KOPT-K1 (cell line): ENCODE data around the gene ST8SIA4.
A peak's percentile ranks its signal among the peaks of the same experiment; 100 is the strongest.
"Not testable (repeated sequence)": the region's sequence is repeated elsewhere in the genome, so short reads cannot be mapped to it uniquely, and the experiment has no call there.

Source experiments
- H3K27ac ChIP-seq: fragments of 200-600 bp; sonication (generic); 2 replicates; pipeline ENCODE4 v1.5.1; 2016; ENCODE audit warnings: antibody characterized with exemption, mild to moderate bottlenecking, low read depth, low read length; ENCODE audit not compliant: poor library complexity, severe bottlenecking
- H3K36me3 ChIP-seq: fragments of 200-600 bp; sonication (generic); 2 replicates; pipeline ENCODE4 v1.5.1; 2017; ENCODE audit warnings: antibody characterized with exemption, mild to moderate bottlenecking, low read length, moderate library complexity; ENCODE audit not compliant: insufficient read depth
- H3K9me3 ChIP-seq: fragments of 200-600 bp; sonication (generic); 2 replicates; pipeline ENCODE4 v1.5.1; 2017; ENCODE audit warnings: antibody characterized with exemption, low read length, mild to moderate bottlenecking; ENCODE audit not compliant: insufficient read depth, poor library complexity, severe bottlenecking

The ST8SIA4 gene

DNA sequence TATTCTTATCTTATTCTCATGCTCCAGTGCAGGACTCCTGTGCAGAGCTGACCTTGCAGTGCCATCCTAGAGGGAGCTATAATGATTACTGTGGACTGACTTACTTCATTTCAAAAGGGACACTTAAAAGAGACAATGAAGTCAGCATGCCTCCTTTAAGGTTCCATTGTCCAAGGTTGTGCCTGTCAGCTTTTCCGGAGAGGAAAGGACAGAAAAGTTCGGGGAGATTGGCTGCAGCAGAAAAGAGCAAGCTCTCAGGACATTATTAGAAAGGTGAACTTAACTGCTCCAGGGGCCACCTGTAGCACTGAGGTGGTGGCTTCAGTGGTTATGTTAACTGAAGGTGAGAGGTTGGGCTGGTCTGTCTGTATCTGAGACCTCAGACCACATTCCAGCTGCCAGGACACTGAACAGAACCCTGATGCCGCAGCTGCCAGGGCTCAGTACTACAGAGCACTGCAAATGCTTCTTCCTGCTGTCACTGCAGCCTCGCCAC, 112.9 kb downstream of the ST8SIA4 start:
- H3K27ac ChIP-seq, result peak overlapping the region; percentile 4
- H3K9me3 ChIP-seq, result peaks cover 24% of the 10 kb centered on the region
- H3K36me3 ChIP-seq, result no peaks in the 10 kb centered on the region

DNA sequence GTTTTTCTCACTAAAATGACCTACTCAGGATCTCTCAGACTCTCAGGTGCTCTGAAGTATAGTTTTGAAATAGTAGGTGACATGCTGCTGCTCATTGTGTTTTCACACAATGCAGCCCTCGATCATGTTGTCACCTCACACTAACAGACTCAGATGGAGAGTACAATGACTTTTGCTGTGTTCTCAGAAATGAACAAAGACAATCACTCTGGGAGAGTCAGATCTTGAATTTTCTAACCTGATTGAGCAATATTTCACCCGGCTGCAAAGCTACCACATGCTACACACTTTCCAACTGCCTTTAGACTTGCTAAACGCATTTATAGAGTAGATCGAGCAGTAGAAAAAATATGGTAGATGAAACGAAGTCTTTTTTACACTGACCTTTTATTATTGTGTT, 113.4 kb downstream of the ST8SIA4 start:
- Histone ChIP-seq H3K27ac (no peak overlapping the region), H3K9me3 (peaks cover 21% of the 10 kb centered on the region), H3K36me3 (no peaks in the 10 kb centered on the region)

DNA sequence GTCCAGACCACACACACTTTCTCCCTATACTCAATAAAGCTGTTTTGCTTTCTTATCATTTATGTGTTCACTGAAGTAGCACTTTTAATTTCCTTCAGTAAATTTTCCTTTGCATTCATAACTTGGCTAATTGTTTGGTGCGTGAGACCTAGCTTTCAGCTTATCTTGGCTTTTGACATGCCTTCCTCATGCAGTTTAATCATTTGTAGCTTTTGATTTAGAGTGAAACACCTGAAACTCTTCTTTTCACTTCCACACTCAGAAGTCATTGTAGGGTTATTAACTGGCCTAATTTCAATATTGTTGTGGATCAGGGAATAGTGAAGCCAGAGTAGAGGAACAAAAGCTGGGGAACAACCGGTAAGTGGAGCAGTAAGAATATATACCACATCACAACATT, 114.7 kb downstream of the ST8SIA4 start:
- peaks cover 9% of the 10 kb centered on the region for H3K9me3 ChIP-seq
- H3K36me3 ChIP-seq, result no peaks in the 10 kb centered on the region
- no peak overlapping the region for H3K27ac ChIP-seq

DNA sequence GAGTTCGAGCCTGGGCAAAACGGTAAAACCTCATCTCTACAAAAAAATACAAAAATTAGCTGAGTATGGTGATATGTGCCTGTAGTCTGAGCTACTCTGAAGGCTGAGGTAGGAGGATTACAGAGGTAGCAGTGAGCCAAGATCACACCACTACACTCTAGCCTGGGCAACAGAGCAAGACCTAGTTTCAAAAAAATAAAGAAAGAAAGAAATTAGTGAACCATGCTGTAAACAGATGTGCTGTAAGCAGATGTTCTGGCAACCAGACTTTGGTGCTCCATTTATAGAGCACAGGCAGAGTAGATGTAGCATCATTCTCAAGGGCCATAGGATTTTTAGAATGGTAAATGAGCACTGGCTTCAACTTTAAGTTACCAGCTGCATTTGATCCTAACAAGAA, 115.4 kb downstream of the ST8SIA4 start:
- Histone ChIP-seq H3K27ac (no peak overlapping the region), H3K9me3 (peaks cover 4% of the 10 kb centered on the region), H3K36me3 (no peaks in the 10 kb centered on the region)

DNA sequence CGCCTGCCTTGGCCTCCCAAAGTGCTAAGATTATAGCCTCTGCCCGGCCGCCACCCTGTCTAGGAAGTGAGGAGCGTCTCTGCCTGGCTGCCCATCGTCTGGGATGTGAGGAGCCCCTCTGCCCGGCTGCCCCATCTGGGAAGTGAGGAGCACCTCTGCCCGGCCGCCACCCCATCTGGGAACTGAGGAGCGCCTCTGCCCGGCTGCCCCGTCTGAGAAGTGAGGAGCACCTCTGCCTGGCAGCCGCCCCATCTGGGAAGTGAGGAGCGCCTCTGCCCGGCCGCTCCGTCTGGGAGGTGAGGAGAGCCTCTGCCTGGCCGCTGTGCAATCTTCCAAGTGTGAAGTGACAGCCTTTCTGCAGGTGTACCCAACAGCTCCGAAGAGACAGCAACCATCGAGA, 117.5 kb downstream of the ST8SIA4 start:
- not testable (repeated sequence) for H3K9me3 ChIP-seq, H3K36me3 ChIP-seq, H3K27ac ChIP-seq

DNA sequence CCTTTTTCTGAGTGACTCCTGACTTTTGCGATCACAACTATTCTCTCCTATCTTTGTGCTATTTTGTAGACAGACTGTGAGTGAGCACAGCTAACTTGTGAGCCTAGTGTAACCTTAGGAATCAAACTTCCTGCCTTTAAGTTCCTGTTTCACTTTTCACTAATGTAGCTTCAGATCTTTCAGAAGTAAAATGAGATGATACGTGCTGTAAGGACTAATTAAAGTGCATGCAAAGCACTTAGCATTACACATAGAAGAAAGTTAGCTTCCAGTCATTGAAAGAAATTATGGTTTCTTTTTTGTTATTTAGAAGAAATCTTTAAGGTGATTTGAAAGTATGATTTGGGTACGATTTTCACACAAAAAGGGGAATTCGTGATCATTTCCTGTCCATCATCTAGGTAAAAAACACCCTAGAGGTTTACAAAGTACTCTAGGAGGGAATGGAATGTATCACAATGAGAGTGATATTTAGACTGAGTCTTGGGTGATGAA, 122.7 kb downstream of the ST8SIA4 start:
- Histone ChIP-seq H3K27ac (no peak overlapping the region), H3K9me3 (peaks cover 4% of the 10 kb centered on the region), H3K36me3 (no peaks in the 10 kb centered on the region)

DNA sequence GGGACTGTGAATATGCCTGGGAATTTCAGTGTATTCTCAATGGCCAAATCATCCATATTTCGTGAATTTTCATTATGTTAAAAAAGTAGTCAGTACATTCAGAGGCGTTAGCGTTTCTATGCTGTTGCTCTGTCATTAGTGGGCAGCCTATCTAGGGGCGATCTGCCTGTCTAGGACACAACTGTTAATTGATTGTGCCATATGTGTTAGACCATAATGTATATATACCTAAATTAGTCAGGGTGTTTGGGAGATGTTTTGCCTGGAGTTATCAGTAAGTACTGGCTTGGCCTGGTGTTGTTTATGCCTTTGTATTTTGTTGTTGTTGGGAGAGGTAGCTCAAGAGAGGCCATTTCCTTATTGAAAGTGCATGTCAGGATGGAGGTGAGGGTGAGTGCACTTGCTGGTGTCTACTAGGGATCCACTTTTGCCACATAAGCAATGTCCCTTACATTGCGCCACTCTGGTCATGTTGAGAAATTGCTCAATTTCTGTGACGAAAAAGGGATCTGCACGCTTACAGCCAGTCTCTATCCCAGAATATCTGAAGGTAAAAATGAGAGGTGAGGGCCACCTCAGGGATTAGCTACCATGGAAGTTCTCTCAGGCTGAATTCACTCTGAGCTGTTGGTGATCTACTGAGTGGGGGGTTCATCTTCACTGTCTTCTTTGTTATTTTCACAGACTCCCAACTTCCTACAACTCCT, 123.3 kb downstream of the ST8SIA4 start:
- Histone ChIP-seq H3K36me3 (no peaks in the 10 kb centered on the region), H3K9me3 (no peaks in the 10 kb centered on the region), H3K27ac (no peak overlapping the region)

DNA sequence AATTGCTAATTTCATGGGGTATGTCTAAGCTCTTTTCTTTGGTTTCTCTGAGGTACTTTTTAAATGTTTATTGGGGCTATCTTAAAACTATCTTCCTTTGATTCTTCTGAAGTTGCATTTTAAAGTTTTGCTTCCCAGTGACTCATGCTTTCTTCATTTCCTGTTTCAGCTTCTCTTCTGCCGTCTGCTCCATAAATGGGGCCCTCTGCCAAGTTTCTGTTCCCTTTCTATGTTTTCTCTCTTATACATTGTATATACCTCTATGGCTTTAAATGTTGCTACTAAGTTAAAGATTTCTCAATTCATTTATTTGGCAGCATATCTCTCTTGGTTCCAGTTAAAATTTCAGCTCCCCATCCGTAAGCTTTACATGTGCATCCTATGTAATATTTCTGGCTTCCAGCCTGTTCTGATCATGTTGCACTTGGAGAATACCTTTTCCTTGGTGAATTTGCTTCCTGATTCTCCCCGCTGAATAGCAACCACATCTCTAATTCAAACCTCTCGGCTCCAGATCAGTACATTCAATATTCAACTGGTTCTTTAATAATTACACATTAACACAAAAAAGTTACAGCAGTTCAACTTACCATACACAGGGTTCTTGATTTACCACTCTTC, 125.3 kb downstream of the ST8SIA4 start:
- H3K9me3 ChIP-seq, result no peaks in the 10 kb centered on the region
- H3K36me3 ChIP-seq, result no peaks in the 10 kb centered on the region
- peak overlapping the region; percentile 18 for H3K27ac ChIP-seq

DNA sequence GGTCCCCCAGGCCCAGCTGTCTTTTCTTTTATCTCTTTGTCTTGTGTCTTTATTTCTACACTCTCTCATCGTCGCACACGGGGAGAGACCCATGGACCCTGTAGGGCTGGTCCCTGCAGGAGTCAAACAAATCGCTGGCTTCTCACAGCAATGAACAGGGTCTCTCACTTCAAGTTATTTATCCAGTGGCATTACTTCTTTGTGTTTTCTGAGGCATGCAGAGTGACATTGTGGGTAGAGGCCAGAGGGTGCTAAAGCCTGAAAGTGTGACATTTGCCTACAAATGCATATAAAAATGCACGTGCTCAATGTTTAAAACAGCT, 127.6 kb downstream of the ST8SIA4 start:
- H3K27ac ChIP-seq, result no peak overlapping the region
- H3K36me3 ChIP-seq, result no peaks in the 10 kb centered on the region
- H3K9me3 ChIP-seq, result no peaks in the 10 kb centered on the region

DNA sequence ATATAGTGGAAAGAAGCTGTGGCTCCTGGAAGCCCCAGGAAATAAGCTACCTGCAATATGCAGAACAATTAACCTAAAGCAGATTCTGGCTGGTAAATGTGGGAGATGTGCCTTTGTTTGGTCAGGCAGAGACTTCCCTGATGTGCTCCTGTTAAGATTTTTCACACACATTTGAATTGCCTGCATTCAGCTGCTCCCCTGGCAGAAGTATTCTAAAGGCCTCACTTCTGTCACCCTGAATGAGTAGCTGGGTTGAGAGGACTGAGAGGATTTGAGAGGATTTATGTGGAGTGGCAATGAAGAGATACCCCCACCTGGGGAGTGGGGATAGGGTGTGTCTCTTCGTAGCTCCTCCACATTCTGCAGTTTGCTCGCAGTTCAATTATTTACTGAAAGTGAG, 130.5 kb downstream of the ST8SIA4 start:
- H3K36me3 ChIP-seq, result no peaks in the 10 kb centered on the region
- no peak overlapping the region for H3K27ac ChIP-seq
- no peaks in the 10 kb centered on the region for H3K9me3 ChIP-seq

DNA sequence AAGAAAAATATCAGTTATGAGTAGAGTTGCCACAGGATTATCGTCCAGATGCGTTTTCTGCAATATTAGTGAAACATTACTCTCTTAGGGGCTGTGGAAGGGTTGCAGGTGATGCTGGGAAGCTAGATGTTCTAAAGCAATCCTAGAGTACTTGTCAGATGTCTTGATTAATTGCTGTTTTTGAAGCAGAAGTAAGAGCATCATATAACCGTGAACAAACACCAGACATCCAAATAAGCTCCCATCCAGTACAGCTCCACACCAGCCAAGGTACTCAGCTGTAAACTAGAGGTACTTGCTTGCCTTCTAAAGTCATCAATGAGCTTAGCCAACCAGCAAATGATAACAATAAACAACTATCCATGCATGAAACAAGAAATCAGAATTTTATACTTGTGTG, 131.1 kb downstream of the ST8SIA4 start:
- Histone ChIP-seq H3K36me3 (no peaks in the 10 kb centered on the region), H3K9me3 (no peaks in the 10 kb centered on the region), H3K27ac (no peak overlapping the region)

DNA sequence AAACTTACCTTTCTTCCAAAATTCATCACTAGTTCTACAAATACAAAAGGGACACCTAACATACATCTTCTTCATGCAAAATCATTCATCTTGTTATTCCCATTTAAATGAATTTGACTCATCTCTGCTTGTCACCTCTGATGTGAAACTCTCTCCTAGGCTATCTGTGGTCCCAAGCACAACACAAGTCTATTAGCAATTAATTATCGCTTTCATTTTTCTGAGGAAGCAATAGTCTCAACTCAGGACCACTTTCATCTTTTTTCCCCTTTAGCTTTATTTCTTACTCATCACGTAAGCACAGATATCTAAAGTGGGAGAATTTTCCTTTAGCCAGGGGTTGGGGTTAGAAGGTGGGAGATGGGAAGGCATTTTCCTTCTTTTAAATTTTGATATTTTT, 131.9 kb downstream of the ST8SIA4 start:
- Histone ChIP-seq H3K9me3 (no peaks in the 10 kb centered on the region), H3K27ac (no peak overlapping the region), H3K36me3 (no peaks in the 10 kb centered on the region)

DNA sequence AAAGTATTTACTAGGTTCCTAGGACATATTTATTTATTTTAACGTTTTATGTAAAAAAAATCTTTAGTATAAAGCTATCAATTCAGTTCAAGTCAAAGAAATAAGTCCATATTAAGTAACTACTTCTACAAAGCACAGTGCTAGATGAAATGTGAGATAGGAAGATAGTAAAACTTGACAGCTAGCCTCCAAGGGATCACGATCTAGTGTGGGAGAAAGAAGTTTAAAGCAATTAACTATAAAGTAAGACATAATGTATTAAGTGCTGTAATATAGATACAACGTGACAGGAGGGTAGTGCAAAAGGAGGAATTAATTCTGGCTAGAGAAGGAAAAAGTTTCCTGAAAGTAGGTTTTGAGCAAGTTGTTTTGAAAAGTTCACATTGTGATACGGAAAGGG, 134.9 kb downstream of the ST8SIA4 start:
- Histone ChIP-seq H3K9me3 (no peaks in the 10 kb centered on the region), H3K27ac (no peak overlapping the region), H3K36me3 (no peaks in the 10 kb centered on the region)

DNA sequence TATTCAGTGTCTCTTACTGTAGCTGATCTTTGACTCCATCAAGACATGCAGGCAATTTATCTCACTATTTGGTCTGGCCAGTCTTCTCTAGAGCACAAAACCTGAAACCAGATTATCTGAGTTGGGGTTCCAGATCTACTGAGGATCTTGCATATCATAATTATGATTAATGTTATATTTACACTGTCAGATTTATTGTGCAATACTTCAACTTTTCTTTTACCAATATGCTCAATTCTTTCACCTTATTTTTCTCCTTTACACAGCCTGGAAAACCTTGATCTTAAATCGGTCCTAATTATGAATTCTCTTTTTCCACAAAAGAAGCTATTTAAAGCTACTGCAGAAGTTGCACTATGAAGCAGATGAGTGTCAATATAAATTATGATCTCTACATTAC, 140.1 kb downstream of the ST8SIA4 start:
- no peaks in the 10 kb centered on the region for H3K36me3 ChIP-seq
- H3K9me3 ChIP-seq, result no peaks in the 10 kb centered on the region
- no peak overlapping the region for H3K27ac ChIP-seq

DNA sequence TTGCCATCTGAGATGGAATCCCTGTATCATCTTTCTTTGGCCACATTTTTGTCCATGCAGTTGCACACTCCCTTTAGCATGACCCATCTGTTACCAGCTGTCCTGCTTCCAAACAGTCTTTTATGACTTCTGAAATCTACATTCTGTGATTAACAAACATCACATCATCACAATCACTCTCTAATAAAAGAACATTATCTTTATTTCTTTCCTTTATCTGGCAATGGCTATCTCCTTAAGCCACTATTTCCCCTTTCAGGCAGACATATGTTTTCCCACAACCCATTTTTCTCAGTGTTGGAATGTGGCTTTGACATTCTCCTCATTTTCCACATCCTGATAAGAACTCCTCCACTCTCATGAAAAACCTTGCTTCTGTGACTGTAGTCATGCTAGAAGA, 141.0 kb downstream of the ST8SIA4 start:
- no peaks in the 10 kb centered on the region for H3K36me3 ChIP-seq
- no peak overlapping the region for H3K27ac ChIP-seq

DNA sequence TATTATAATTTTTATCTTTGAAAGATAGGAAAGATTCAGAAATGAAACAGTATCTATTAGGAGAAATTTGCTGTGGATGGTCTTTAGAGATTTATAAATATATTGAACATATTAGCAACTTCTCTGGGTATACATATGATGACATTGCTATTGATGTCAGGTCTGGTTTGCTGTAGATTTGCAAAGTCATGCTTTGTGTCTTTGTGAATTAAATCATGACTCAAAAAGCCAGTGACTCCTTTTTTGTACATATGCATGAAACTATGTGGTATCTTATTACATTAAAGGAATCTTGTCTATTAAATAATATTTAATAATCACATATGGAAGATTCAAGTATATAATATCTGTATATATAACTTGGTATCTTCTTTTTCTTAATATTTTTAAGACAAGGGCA, 141.9 kb downstream of the ST8SIA4 start:
- Histone ChIP-seq H3K27ac (no peak overlapping the region), H3K9me3 (no peaks in the 10 kb centered on the region), H3K36me3 (no peaks in the 10 kb centered on the region)

More for the DNA sequence above, 141.0 kb downstream of the ST8SIA4 start:
- no peaks in the 10 kb centered on the region for H3K9me3 ChIP-seq
